ENCODE measurements around the gene SIGLEC11.
"Not testable (repeated sequence)": the region's sequence is repeated elsewhere in the genome, so short reads cannot be mapped to it uniquely, and the experiment has no call there.

The SIGLEC11 gene

GRCh38 chr19:49981603-49982593 lies 20.9 kb upstream of the SIGLEC11 start:
- no peak for DNase-seq

- no peak for DNase-seq
Measured at GRCh38 chr19:49978324-49978723, 17.4 kb upstream of the SIGLEC11 start.

DNA sequence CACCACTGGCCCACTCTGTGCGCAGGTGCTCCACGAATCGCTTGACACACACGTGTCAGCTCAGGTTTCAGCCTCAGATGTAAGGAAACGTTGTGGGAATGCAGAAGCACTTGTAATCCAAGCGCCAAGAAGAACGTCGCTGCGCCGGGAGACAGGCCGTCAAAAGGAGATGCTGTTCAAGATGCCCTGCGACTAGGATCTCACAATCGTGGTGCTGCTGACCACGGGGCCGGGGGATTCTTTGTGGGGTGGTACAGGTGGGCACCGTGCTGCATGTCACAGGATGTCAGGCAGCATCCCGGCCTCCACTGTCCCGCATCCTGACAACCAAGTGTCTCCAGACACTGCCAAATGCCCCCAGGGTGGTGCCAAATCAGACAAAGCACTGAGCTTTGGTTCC lies 16.9 kb upstream of the SIGLEC11 start:
- no peak for DNase-seq

DNA sequence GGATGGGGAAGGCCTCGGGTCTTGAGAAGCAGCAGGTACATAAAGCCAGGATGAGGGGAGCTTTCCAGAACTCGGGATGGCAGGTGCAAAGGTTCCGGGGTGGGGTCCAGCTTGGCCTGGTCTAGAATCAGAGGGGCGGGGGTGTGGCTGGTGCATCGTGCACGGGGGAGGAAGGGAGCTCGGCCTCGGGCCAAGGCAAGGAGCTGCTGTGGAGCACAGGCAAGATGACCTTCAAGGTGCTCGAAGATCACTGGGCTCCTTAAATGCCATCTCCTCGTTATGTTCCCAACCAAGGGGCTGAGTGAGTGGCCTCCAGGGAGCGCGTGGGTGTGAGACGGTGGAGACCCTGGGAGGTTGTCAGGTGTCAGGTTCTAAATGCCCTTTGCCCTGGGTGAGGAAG lies 16.1 kb upstream of the SIGLEC11 start:
- no peak for DNase-seq

DNA sequence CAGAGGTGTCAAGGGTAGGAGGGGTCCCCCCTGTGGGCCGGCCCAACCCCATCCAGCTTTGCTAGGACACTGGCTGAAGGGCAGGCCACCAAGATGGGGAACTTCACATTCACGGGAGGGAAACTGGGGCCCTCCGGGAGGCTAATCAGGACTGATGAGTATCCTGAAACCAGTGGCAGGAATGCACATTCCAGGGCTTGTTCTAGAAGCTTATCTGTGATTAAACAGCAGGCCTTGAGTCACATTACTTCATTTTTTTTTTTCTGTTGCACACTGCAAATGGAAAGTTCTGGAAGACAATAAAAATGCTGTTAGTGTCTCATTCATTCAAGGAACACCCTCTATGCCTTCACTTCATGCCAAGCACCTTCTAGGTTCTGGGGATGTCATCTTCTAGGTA lies 15.5 kb upstream of the SIGLEC11 start:
- no peak for DNase-seq

- DNase-seq, result no peak
Measured at GRCh38 chr19:49975051-49975450, 14.1 kb upstream of the SIGLEC11 start.

- no peak for DNase-seq
Measured at GRCh38 chr19:49973987-49974386, 13.0 kb upstream of the SIGLEC11 start.

GRCh38 chr19:49972841-49973240 lies 11.9 kb upstream of the SIGLEC11 start:
- no peak for DNase-seq

- DNase-seq, result no peak
Measured at GRCh38 chr19:49971991-49972411, 11.0 kb upstream of the SIGLEC11 start.

GRCh38 chr19:49969355-49969754 lies 8.4 kb upstream of the SIGLEC11 start:
- DNase-seq, result not testable (repeated sequence)

DNA sequence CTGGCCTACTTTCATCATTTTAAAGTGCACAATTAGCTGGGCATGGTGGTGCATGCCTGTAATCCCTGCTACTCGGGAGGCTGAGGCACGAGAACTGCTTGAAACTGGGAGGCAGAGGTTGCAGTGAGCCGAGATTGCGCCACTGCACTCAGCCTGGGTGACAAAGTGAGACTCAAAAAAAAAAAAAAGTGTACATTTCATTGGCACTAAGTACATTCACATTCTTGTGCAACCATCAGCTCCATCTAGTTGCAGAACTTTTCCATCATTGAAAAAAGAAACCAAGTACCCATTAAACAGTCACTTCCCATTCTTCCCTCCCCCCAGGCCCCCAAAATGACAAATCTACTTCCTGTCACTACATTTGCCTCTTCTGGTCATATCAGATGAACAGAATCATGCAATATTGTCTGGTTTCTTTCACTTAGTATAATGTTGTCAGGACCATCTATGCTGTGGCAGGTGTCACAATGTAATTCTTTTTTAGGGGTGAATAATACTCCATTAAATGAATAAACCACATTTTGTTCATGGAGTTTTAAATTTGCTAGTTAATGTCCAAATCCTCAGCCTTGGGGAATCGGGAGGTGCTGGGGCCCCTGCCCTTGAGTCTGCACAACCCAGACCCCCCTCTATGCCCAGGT lies 7.4 kb upstream of the SIGLEC11 start:
- peak; percentile 26 for DNase-seq

DNA sequence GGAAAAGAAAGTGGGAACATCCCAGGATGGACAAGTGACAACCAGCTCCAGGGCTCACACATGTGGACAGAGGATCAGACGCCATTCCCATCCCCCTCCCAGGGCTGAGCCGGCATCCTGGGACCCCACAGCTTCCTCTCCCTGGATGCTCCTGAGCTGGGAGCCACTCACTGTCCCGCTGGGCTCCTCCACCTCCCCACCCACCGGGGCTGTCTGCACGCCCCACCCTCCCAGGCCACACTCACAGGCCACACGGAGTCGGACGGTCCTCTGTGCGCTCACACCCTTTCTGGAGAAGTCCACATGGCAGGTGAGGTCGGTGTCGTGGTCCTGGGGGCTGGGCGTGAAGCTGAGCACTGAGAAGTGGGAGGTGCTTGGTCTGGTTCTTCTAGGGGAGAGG lies 1.1 kb downstream of the SIGLEC11 start:
- not testable (repeated sequence) for DNase-seq

GRCh38 chr19:49958596-49958995 lies 2.4 kb downstream of the SIGLEC11 start:
- not testable (repeated sequence) for DNase-seq

DNA sequence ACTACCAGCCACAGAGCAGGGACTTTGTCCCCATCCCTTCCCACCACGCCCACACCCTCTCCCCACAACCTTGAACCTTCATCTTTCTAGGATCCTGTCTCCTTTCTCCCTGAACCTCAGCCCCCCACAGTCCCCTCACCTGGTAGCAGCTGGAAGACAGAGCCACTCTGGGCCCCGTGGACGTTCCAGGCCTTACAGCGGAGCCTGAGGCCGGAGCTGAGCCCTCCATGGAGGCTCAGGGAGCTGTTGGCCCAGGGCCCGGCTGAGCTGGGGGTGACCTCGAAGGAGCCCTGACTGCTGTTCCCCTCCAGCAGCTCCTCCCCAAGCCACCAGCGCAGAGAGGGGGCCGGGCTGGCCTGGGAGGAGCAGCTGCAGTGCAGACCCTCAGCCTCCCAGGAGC lies 2.8 kb downstream of the SIGLEC11 start:
- DNase-seq, result not testable (repeated sequence)

DNA sequence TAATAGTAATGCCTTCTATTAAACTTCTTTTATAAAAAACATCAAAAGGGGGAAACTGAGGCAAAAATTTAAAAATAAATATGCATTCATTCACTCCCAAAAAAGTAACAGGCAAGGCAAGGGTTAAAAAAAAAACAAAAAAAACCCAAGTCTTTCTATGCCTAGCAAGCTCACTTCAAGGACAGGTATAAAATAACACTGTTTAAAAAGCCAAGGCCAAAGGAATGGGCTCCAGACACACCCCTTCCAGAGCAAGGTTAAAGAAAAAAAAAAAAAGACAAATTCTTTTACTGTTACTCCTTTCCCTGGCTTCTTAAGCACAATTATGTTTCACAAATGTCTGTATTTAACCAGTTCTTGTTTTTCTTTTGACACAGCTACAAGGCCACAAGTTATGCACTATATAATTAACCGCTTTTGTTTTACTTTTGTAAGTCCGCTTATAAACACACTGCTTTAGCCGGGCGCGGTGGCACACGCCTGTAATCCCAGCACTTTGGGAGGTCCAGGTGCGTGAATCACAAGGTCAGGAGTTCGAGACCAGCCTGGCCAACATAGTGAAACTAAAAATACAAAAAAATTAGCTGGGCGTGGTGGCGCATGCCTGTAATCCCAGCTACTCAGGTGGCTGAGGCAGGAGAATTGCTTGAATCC lies 3.6 kb downstream of the SIGLEC11 start:
- no peak for DNase-seq

DNA sequence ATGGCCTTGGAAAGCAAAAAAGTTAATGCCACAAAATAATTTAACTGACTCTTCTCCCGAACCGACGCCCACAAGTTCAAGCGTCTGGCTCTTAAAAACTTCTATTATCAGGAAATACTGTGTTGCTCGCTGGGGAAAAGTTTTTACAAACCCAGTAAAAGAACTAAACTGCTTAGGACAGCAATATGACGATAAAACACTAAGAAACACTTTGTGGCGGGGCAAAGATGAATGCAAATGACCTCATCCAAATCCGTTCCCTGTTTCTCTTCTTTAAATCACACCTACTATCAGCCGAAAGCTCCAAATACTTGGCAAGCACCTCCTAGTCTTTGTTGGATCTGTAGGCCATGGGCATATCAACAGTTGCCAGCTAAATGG lies 4.9 kb downstream of the SIGLEC11 start:
- DNase-seq, result no peak

- DNase-seq, result no peak
Measured at GRCh38 chr19:49954933-49955332, 6.0 kb downstream of the SIGLEC11 start.

GRCh38 chr19:49954092-49954829 lies 6.7 kb downstream of the SIGLEC11 start:
- peak; percentile 22 for DNase-seq

- peak; percentile 25 for DNase-seq
Measured at GRCh38 chr19:49953416-49953815, 7.6 kb downstream of the SIGLEC11 start.

- DNase-seq, result no peak
Measured at GRCh38 chr19:49952906-49953305, 8.1 kb downstream of the SIGLEC11 start.

GRCh38 chr19:49952479-49952836 lies 8.5 kb downstream of the SIGLEC11 start:
- no peak for DNase-seq

DNA sequence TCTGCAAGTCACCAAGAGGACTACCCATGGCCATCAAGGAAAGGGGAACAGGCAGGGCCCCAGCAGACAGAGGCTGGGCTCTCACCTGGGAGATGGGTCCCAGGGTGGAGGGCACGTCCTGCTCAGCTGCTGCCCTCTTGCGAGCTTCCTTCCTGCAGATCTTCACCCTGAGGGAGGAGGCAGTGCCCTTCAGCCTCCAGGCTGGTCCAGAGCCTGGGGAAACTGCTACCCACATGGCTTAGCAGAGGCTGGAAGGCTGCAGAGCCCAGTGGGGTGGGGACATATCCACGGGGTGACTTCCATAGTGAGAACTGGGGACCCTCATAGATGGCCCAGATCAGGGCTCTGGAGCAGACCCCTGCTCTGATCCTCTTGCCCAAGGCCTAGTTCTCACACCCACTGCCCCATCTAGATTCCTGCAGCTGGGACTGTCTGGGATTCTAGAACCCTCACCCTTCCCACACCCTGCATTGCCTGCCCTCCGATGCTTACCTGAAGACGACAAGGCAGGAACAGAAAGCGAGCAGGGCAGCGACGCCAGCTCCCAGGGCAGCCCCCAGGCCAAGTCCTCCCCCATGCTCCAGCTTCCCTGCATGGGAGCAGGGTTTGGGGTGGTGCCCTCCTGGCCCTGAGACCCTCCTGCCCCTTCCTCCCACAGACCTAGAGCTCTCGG lies 9.0 kb downstream of the SIGLEC11 start:
- no peak for DNase-seq

All from GF-D8 (cell line).